WTC11 (cell line): ENCODE results near the gene ANKRD33B.

Experiments
- CTCF ChIP-seq: fragments of 200-600 bp; IDR thresholded peaks from 2 replicates; pipeline ENCODE4 v1.8.0; 2022; ENCODE audit warnings: antibody characterized with exemption
- ESRRA ChIP-seq: sonication (generic); formaldehyde crosslinking; IDR thresholded peaks from 2 replicates; pipeline ENCODE4 v1.8.1; 2022; ENCODE audit warnings: mild to moderate bottlenecking, missing genetic modification reagents, borderline replicate concordance
- FOXK1 ChIP-seq: sonication (generic); formaldehyde crosslinking; IDR thresholded peaks from 2 replicates; pipeline ENCODE4 v1.8.0; 2022; ENCODE audit warnings: mild to moderate bottlenecking, moderate library complexity, missing genetic modification reagents
- JUN ChIP-seq: sonication (generic); formaldehyde crosslinking; IDR thresholded peaks from 2 replicates; pipeline ENCODE4 v1.8.0; 2023; ENCODE audit warnings: mild to moderate bottlenecking, missing genetic modification reagents
- NR2C2 ChIP-seq: sonication (generic); formaldehyde crosslinking; IDR thresholded peaks from 2 replicates; pipeline ENCODE4 v1.8.0; 2022; ENCODE audit warnings: mild to moderate bottlenecking, missing genetic modification reagents
- SMAD4 ChIP-seq: sonication (generic); formaldehyde crosslinking; IDR thresholded peaks from 2 replicates; pipeline ENCODE4 v1.8.0; 2022; ENCODE audit warnings: mild to moderate bottlenecking, missing genetic modification reagents
- SP1 ChIP-seq: sonication (generic); formaldehyde crosslinking; conservative IDR thresholded peaks from 2 replicates; pipeline ENCODE4 v1.8.1; 2022; ENCODE audit warnings: missing genetic modification reagents
- TEAD4 ChIP-seq: sonication (generic); formaldehyde crosslinking; IDR thresholded peaks from 2 replicates; pipeline ENCODE4 v1.8.0; 2022; ENCODE audit warnings: mild to moderate bottlenecking, missing genetic modification reagents
- TP53 ChIP-seq: sonication (generic); formaldehyde crosslinking; IDR thresholded peaks from 2 replicates; pipeline ENCODE4 v1.8.1; 2023; ENCODE audit warnings: mild to moderate bottlenecking, missing genetic modification reagents
- USF2 ChIP-seq: sonication (generic); formaldehyde crosslinking; IDR thresholded peaks from 2 replicates; pipeline ENCODE4 v1.8.1; 2023; ENCODE audit warnings: mild to moderate bottlenecking, missing genetic modification reagents, moderate library complexity
- TF ChIP-seq, protein P1 (sequence below): sonication (generic); formaldehyde crosslinking; conservative IDR thresholded peaks from 2 replicates; pipeline ENCODE4 v1.8.1; 2022; ENCODE audit warnings: mild to moderate bottlenecking, missing genetic modification reagents

DNA sequence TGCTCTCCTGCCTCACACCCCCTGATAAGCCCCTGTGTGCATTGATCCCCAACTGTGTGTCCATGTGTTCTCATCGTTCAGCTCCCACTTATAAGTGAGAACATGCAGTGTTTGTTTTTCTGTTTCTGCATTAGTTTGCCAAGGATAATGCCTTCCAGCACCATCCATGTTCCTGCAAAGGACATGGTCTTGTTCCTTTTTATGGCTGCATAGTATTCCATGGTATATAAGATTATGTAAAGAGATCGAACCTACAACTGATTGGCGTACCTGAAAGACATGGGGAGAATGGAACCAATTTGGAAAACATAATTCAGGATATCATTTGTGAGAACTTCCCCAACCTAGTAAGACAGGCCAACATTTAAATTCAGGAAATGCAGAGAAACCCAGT, 32.4 kb downstream of the ANKRD33B start:
- TF ChIP-seq JUN (CRISPR knock-in tag) (no peak), TP53 (CRISPR knock-in tag) (no peak), TEAD4 (CRISPR knock-in tag) (no peak), FOXK1 (CRISPR knock-in tag) (no peak), CTCF (no peak), SMAD4 (CRISPR knock-in tag) (no peak), USF2 (CRISPR knock-in tag) (no peak), ESRRA (CRISPR knock-in tag) (no peak), NR2C2 (CRISPR knock-in tag) (no peak), SP1 (CRISPR knock-in tag) (no peak)
- TF ChIP-seq, protein P1, sequence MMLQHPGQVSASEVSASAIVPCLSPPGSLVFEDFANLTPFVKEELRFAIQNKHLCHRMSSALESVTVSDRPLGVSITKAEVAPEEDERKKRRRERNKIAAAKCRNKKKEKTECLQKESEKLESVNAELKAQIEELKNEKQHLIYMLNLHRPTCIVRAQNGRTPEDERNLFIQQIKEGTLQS (CRISPR knock-in tag): no peak
